ENCODE results near the gene SLC12A6. TPM values are rescaled to one million over a fixed set of nuclear protein-coding genes. Genes with fewer than 3 reads are reported as not detected.
"Not testable (repeated sequence)": the region's sequence is repeated elsewhere in the genome, so short reads cannot be mapped to it uniquely, and the experiment has no call there.

SLC12A6 gene
- total RNA-seq, 1 donor from 2014 or later: 20.0 TPM

- Mint-ChIP-seq H3K27ac (ENCODE audit: unreplicated experiment) (no peak overlapping the region), H3K4me3 (ENCODE audit: unreplicated experiment) (no peak overlapping the region), H3K36me3 (ENCODE audit: low read depth) (peaks cover 10% of the 10 kb centered on the region), H3K4me1 (ENCODE audit: low read depth) (no peaks in the 10 kb centered on the region), H3K9me3 (ENCODE audit: low read depth) (no peaks in the 10 kb centered on the region), H3K27me3 (ENCODE audit: low read depth) (no peaks in the 10 kb centered on the region)
- TF ChIP-seq, protein P1, sequence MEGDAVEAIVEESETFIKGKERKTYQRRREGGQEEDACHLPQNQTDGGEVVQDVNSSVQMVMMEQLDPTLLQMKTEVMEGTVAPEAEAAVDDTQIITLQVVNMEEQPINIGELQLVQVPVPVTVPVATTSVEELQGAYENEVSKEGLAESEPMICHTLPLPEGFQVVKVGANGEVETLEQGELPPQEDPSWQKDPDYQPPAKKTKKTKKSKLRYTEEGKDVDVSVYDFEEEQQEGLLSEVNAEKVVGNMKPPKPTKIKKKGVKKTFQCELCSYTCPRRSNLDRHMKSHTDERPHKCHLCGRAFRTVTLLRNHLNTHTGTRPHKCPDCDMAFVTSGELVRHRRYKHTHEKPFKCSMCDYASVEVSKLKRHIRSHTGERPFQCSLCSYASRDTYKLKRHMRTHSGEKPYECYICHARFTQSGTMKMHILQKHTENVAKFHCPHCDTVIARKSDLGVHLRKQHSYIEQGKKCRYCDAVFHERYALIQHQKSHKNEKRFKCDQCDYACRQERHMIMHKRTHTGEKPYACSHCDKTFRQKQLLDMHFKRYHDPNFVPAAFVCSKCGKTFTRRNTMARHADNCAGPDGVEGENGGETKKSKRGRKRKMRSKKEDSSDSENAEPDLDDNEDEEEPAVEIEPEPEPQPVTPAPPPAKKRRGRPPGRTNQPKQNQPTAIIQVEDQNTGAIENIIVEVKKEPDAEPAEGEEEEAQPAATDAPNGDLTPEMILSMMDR (IDR thresholded peaks at IDR 0.05): no peak
- DNase-seq (ENCODE audit: low spot score): no peak
These were observed 17.7 kb upstream of the SLC12A6 start for GRCh38 chr15:34355241-34355640.

DNA sequence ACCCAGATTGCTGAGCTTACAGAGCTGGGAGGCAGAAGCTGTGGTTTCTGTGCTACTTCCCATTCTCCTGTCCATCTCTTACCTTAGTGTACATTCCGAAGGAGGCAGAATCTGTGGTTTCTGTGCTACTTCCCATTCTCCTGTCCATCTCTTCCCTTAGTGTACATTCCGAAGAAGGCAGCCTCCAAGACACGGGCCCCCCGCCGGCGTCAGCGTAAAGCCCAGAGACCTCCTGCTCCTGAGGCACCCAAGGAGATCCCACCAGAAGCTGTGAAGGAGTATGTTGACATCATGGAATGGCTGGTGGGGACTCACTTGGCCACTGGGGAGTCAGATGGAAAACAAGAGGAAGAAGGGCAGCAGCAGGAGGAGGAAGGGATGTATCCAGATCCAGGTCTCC lies 16.7 kb upstream of the SLC12A6 start:
- no peaks in the 10 kb centered on the region for H3K9me3 Mint-ChIP-seq (ENCODE audit: low read depth)
- H3K27ac Mint-ChIP-seq (ENCODE audit: unreplicated experiment): no peak overlapping the region
- no peak overlapping the region for H3K4me3 Mint-ChIP-seq (ENCODE audit: unreplicated experiment)
- no peak for DNase-seq (ENCODE audit: low spot score)
- TF ChIP-seq, protein P1 (IDR thresholded peaks at IDR 0.05): no peak
- peaks cover 7% of the 10 kb centered on the region for H3K36me3 Mint-ChIP-seq (ENCODE audit: low read depth)
- no peaks in the 10 kb centered on the region for H3K4me1 Mint-ChIP-seq (ENCODE audit: low read depth)
- H3K27me3 Mint-ChIP-seq (ENCODE audit: low read depth): no peaks in the 10 kb centered on the region

DNA sequence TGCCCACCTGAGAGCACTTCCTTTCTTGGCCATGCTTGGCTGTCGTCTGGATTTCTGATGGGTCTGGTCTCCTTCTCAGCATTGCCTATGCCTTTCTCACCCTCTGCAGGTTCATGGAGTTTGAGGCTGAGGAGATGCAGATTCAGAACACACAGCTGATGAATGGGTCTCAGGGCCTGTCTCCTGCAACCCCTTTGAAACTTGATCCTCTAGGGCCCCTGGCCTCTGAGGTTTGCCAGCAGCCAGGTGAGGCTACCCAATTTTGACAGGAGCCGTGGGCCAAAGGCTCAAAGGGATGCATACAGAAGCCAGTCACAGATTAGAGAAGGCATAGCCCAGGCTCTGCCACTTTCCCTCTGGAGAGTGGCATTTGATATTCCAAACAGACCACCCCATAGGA lies 16.0 kb upstream of the SLC12A6 start:
- no peaks in the 10 kb centered on the region for H3K27me3 Mint-ChIP-seq (ENCODE audit: low read depth)
- H3K36me3 Mint-ChIP-seq (ENCODE audit: low read depth): peaks cover 2% of the 10 kb centered on the region
- TF ChIP-seq, protein P1 (IDR thresholded peaks at IDR 0.05): no peak
- no peaks in the 10 kb centered on the region for H3K9me3 Mint-ChIP-seq (ENCODE audit: low read depth)
- DNase-seq (ENCODE audit: low spot score): no peak
- no peak overlapping the region for H3K4me3 Mint-ChIP-seq (ENCODE audit: unreplicated experiment)
- no peaks in the 10 kb centered on the region for H3K4me1 Mint-ChIP-seq (ENCODE audit: low read depth)
- H3K27ac Mint-ChIP-seq (ENCODE audit: unreplicated experiment): no peak overlapping the region

DNA sequence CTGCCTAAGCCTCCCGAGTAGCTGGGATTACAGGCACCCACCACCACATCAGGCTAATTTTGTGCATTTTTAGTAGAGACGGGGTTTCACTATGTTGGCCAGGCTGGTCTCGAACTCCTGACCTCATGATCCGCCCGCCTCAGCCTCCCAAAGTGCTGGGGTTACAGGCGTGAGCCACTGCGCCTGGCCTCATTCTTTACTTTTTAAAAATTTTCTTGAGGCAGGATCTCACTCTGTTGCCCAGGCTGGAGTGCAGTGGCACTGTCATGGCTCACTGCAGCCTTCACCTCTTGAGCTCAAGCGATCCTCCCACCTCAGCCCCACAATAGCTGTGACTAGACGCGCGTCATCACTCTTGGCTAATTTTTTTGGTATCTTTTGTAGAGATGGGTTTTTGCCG lies 15.4 kb upstream of the SLC12A6 start:
- not testable (repeated sequence) for H3K27me3 Mint-ChIP-seq (ENCODE audit: low read depth); H3K27ac Mint-ChIP-seq (ENCODE audit: unreplicated experiment); H3K9me3 Mint-ChIP-seq (ENCODE audit: low read depth); DNase-seq (ENCODE audit: low spot score); H3K36me3 Mint-ChIP-seq (ENCODE audit: low read depth); H3K4me3 Mint-ChIP-seq (ENCODE audit: unreplicated experiment); H3K4me1 Mint-ChIP-seq (ENCODE audit: low read depth)

GRCh38 chr15:34349769-34350168 lies 12.2 kb upstream of the SLC12A6 start:
- Mint-ChIP-seq H3K4me3 (ENCODE audit: unreplicated experiment) (no peak overlapping the region), H3K36me3 (ENCODE audit: low read depth) (no peaks in the 10 kb centered on the region), H3K27ac (ENCODE audit: unreplicated experiment) (no peak overlapping the region), H3K4me1 (ENCODE audit: low read depth) (no peaks in the 10 kb centered on the region), H3K27me3 (ENCODE audit: low read depth) (no peaks in the 10 kb centered on the region), H3K9me3 (ENCODE audit: low read depth) (no peaks in the 10 kb centered on the region)
- TF ChIP-seq, protein P1 (IDR thresholded peaks at IDR 0.05): no peak
- DNase-seq (ENCODE audit: low spot score): no peak

DNA sequence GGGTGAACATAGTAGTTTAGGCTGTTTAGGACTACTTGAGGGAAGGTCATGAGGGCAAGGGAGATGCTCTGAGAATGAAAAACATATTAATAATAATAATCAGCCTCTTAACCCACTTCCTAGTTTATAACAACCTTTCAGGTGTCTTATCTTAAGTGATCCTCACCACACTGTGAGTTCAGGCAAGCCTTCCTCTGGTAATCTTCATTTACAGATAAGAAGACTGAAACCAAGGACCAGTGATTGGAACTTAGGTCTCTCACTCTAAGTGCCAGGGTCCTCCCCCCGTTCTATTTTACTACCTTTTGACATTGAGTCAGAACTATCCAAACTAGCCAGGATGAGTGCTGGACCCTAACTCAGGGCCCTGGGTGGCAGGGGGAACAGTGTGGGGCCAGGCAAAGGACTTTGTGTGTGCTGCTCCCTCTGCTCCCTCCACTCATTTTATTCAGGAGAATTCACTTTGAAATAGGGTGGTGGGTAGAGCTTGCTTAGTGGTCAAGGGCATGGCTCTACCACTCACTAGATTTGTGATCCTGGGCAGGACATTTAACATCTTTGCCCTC lies 11.2 kb upstream of the SLC12A6 start:
- no peak overlapping the region for H3K27ac Mint-ChIP-seq (ENCODE audit: unreplicated experiment)
- TF ChIP-seq, protein P1 (IDR thresholded peaks at IDR 0.05): no peak
- H3K4me3 Mint-ChIP-seq (ENCODE audit: unreplicated experiment): no peak overlapping the region
- no peaks in the 10 kb centered on the region for H3K27me3 Mint-ChIP-seq (ENCODE audit: low read depth)
- H3K36me3 Mint-ChIP-seq (ENCODE audit: low read depth): no peaks in the 10 kb centered on the region
- no peaks in the 10 kb centered on the region for H3K4me1 Mint-ChIP-seq (ENCODE audit: low read depth)
- no peak for DNase-seq (ENCODE audit: low spot score)
- H3K9me3 Mint-ChIP-seq (ENCODE audit: low read depth): no peaks in the 10 kb centered on the region

Measured in chondrocyte (in vitro differentiated cells).